ES-I3 (cell line): ENCODE results near the gene KRT16.
A peak's percentile ranks its signal among the peaks of the same experiment; 100 is the strongest.
"Not testable (repeated sequence)": the region's sequence is repeated elsewhere in the genome, so short reads cannot be mapped to it uniquely, and the experiment has no call there.

Source experiments
- H3K36me3 ChIP-seq: 2 replicates; pipeline ENCODE4 v1.6.1; 2013; ENCODE audit warnings: mild to moderate bottlenecking, low read length, control low read depth, moderate library complexity; ENCODE audit not compliant: insufficient read depth
- H3K4me1 ChIP-seq: 2 replicates; pipeline ENCODE4 v1.6.1; 2013; ENCODE audit warnings: mild to moderate bottlenecking, control low read depth, low read length; ENCODE audit not compliant: insufficient read depth
- H3K9ac ChIP-seq: 2 replicates; pipeline ENCODE4 v1.6.1; 2013; ENCODE audit warnings: low read depth, mild to moderate bottlenecking, low read length, moderate library complexity
- H3K9me3 ChIP-seq: 2 replicates; pipeline ENCODE4 v1.6.1; 2013; ENCODE audit warnings: mild to moderate bottlenecking, low read length, moderate library complexity; ENCODE audit not compliant: control insufficient read depth, insufficient read depth

Gene KRT16

GRCh38 chr17:41651625-41652460, 39.3 kb upstream of the KRT16 start:
- no peaks in the 10 kb centered on the region for H3K9me3 ChIP-seq
- no peaks in the 10 kb centered on the region for H3K36me3 ChIP-seq
- no peak overlapping the region for H3K9ac ChIP-seq
- H3K4me1 ChIP-seq = peaks cover 17% of the 10 kb centered on the region; the same call in 1 of the 2 replicates

DNA sequence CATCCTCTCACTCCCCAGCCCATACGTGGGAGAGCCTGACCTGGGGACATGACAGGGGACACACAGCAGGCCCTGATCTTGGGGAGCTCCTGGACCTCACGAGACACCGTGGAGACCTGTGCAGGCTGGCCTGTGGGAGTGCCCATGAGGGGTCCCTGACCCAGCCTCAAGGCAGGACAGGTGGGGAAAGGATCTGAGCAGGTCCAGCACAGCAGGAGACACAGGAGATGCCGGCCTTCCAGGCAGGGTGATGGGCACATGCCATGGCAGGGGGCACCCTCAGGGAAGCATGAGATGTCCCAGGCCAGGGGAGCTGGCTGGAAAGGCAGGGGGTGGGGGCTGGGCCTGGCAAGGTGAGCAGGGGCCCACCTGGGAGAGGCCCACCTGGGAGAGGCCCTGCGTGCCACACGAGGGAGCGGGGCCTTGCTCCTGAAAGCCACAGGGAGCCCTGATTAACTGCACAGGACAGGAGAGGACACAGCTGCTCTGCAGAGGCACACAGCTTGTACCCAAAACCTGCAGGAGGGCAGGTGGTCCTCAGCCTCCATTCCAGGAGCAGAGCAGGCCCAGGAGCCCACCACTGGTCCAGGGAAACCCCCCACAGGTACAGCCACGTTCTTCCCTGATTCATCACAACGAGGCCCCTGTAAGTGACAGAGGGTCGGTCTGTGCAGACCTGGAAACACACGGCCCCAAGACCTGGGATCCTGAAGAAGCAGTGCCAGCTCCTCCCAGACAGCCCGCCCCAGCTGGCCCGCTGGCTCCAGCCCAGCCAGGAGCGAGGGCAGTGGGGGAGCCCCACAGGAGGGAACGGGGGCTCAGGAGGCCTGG, 38.4 kb upstream of the KRT16 start:
- Histone ChIP-seq H3K4me1 (peaks cover 17% of the 10 kb centered on the region; the same call in 1 of the 2 replicates), H3K36me3 (no peaks in the 10 kb centered on the region), H3K9me3 (no peaks in the 10 kb centered on the region), H3K9ac (no peak overlapping the region)

GRCh38 chr17:41649923-41650519, 37.5 kb upstream of the KRT16 start:
- no peaks in the 10 kb centered on the region for H3K9me3 ChIP-seq
- H3K4me1 ChIP-seq = peaks cover 9% of the 10 kb centered on the region; the same call in 1 of the 2 replicates
- H3K36me3 ChIP-seq = no peaks in the 10 kb centered on the region
- no peak overlapping the region for H3K9ac ChIP-seq

DNA sequence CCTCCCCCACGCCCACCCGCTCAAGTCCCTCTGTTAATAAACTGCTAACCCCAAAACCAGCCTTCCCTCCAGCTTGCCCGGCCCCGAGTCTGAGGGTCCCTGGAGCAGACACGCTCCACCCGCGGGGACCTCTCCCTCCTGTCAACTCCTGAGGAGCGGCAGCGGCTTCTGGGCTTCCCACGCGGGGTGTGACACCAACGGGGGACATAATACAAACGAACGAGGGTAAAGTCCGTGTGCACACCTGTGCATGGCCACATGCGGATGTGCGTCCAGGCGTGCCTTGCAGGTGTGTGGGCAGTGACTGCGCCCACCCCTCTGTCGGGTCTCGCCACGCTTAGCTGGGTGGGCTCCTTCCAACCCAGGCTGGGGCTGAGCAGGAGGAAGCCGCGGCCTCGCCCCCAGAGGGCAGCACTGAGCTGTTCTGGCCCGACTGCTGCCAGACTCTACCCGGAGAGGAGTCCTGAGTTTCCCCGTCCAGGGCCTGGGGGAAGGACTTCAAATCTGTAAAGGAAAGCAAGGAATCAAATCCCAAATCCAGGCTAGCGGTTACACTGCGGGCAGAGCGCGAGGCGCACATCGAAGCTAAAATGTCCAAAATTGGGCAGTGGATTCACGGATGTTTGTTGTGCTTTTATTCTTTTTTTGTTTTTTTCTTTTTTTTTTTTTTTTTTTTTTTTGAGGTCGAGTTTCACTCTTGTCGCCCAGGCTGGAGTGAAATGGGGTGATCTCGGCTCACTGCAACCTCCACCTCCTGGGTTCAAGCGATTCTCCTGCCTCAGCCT, 36.0 kb upstream of the KRT16 start:
- Histone ChIP-seq H3K9ac (peak overlapping the region; percentile 55), H3K4me1 (peaks cover 5% of the 10 kb centered on the region; the same call in 1 of the 2 replicates), H3K9me3 (no peaks in the 10 kb centered on the region), H3K36me3 (no peaks in the 10 kb centered on the region)

- Histone ChIP-seq H3K9ac (peak overlapping the region; percentile 55; the same call in 1 of the 2 replicates), H3K9me3 (no peaks in the 10 kb centered on the region), H3K36me3 (no peaks in the 10 kb centered on the region), H3K4me1 (peaks cover 5% of the 10 kb centered on the region; the same call in 1 of the 2 replicates)
Observed at GRCh38 chr17:41647940-41648410, 35.4 kb upstream of the KRT16 start.

GRCh38 chr17:41647038-41647813, 34.7 kb upstream of the KRT16 start:
- H3K9ac ChIP-seq = no peak overlapping the region
- no peaks in the 10 kb centered on the region for H3K36me3 ChIP-seq
- peaks cover 5% of the 10 kb centered on the region; the same call in 1 of the 2 replicates for H3K4me1 ChIP-seq
- H3K9me3 ChIP-seq = no peaks in the 10 kb centered on the region

DNA sequence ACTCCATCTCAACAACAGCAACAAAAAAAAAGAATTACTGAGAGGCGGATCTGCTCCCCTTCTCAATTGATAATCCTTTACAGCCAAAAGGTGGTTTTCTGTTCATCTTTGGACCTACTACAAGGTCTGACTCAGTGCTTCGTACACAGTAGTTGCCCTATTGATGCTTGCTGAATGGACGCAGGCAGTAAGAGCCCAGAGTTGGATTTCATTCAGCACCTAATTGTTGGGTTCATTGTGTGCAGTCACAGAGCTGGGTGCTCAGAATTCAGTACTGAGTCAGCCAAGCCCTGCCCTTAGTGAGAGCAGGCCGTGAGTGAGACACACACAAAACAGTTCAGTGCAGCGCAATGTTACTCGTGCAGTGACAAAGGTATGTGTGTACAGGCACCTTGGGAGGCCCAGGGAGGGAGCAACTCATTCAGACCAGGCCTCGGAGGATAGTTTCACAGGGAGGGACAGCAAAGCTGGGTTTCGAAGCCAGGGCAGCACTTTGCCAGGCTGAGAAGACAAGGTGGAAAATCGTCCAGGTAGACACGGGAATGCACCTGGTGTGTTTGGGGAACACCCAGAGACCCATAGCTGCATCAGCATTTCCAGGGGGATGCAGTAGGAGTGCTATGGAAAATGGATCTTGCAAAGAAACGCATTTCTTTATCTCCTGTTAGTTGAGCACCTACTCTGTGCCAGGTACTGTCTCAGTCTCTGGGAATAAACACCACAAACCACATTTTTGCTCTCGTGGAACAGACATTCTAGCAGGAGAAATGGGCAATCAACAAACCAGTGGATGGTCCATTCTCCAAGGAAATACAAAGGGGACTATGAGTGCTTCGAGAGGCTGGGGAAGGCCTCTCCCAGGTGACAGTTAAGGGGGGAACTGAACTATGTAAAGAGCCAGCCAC, 29.9 kb upstream of the KRT16 start:
- Histone ChIP-seq H3K9me3 (no peaks in the 10 kb centered on the region), H3K9ac (no peak overlapping the region), H3K36me3 (no peaks in the 10 kb centered on the region), H3K4me1 (peaks cover 3% of the 10 kb centered on the region; the same call in 1 of the 2 replicates)

- not testable (repeated sequence) for H3K36me3 ChIP-seq, H3K9me3 ChIP-seq, H3K4me1 ChIP-seq, H3K9ac ChIP-seq
Observed at GRCh38 chr17:41640596-41640995, 28.0 kb upstream of the KRT16 start.

DNA sequence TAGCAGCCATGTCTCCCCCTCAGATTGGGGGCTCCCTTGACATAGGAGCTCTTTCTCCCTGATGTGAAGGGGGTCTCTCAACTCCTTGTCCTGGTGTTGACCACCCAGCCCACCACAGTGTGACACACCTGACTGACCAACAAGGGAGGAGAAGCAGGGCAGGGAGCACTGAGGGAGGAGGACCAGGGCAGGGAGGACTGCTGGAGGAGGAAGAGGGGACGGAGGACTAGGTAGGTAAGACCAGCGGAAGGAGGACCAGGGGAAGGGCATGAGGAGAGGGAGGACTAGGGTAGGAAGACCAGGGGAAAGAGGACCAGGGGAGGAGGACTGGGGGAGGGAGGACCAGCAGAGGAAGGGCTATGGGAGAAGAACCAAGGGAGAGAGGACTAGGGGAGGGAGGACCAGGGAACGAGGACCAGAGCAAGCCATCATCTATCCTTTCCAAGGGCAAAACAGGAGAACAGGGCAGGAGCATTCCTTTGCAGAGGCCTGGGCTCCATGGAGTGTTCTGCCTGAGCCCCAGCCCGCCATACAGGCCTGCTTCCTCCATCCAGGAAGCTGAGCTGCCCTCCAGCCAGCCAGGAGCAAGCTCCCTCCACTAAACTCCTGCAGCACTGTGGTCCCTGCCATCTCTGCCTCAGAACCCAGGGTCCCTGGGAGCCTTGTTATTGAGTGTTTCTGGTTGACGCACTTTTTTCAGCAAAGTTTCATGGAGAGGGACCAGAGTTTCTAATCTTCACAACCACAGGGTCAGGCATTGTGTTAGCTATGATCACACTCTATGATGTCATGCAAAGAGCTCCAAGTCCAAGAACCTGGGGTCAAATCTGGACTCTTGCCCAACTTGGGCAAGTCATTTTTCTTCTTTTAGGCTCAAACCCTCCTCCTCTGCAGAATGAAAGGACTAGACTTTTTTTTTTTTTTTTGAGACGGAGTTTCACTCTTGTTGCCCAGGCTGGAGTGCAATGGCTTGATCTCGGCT, 27.2 kb upstream of the KRT16 start:
- Histone ChIP-seq H3K9ac (no peak overlapping the region), H3K9me3 (no peaks in the 10 kb centered on the region), H3K4me1 (peaks cover 12% of the 10 kb centered on the region; the same call in 1 of the 2 replicates), H3K36me3 (no peaks in the 10 kb centered on the region)

DNA sequence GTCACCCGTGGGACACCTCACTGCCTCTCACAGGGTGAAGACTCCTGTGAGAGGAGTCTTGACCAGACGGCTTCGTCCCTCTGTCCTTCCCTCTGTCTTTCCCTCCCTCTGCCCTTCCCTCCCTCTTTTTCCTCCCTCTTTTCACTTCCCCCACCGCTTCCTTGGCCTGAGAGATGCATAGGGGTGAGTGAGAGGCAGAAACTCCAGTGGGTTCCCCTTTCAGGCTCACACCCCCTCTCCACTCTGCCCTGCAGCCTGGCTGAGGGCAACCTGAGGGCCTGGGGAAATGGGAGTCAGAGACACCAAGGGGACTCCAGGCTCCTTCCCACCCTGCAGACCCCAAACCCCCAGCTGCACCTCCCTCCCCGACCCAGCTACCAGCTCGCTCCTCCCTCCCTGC, 26.4 kb upstream of the KRT16 start:
- no peak overlapping the region for H3K9ac ChIP-seq
- no peaks in the 10 kb centered on the region for H3K9me3 ChIP-seq
- H3K36me3 ChIP-seq = no peaks in the 10 kb centered on the region
- H3K4me1 ChIP-seq = peaks cover 13% of the 10 kb centered on the region; the same call in 1 of the 2 replicates

DNA sequence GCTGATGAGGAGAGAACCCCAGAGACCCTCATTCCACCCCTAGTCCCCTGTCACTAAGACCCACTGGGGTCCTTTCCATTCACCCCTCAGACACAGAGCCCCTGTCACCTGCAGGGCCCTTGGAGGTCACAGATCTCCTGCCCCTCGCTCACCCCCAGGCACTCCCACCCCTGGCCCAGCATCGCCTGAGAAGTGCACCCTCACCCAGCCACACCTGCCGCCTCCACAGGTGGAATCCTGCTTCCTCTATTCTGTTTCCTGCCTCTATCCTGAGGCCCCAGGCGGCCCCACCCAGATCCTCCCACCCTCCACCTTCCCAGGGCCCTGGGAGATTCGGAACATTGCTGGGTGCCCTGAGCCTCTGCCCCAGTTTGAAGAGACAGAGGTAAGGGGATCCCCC, 25.6 kb upstream of the KRT16 start:
- no peak overlapping the region for H3K9ac ChIP-seq
- no peaks in the 10 kb centered on the region for H3K9me3 ChIP-seq
- peaks cover 13% of the 10 kb centered on the region; the same call in 1 of the 2 replicates for H3K4me1 ChIP-seq
- no peaks in the 10 kb centered on the region for H3K36me3 ChIP-seq
